GM21529 (cell line): Measurements from ENCODE around the gene PPP2R5B.

Experiments
- ATAC-seq: cut with Tn5 transposase; IDR thresholded peaks from one replicate; pipeline ENCODE4 v1.9.1; 2021; ENCODE audit not compliant: unreplicated experiment

The PPP2R5B gene

DNA sequence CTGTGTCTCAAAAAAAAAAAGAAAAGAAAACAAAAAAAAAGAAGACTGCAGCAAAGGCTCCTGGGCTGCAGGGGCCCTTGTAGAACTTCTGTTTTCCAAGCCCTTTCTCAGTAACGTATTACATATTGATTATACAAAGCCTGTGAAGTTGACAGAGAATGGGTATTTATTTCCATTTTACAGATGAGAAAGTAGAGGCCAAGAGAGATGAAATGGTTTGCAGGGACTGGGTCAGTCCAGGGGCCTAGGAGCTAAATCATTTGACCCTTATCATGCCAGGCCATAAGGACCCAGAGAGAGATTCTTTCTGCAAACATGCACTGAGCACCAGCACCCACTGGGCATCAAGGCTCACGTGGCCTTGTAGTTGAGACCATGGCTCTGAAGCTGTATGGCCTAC lies 4.5 kb downstream of the PPP2R5B start:
- no peak for ATAC-seq

DNA sequence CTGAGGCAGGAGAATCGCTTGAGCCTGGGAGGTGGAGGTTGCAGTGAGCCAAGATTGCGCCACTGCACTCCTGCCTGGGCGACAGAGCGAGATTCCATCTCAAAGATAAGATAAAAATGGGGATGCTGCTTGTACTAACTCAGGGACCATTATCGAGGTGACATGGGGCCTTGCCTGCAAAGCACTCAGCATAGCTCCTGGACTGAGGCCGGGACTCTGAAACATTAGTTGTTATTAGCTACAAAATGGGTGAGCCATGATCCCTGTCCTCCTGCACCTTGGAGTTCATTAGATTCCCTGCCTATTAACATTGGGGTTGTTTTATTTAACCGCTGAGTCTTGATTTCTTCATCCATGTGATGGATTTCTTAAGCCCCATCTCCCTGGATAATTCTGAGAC lies 5.1 kb downstream of the PPP2R5B start:
- ATAC-seq, result no peak

DNA sequence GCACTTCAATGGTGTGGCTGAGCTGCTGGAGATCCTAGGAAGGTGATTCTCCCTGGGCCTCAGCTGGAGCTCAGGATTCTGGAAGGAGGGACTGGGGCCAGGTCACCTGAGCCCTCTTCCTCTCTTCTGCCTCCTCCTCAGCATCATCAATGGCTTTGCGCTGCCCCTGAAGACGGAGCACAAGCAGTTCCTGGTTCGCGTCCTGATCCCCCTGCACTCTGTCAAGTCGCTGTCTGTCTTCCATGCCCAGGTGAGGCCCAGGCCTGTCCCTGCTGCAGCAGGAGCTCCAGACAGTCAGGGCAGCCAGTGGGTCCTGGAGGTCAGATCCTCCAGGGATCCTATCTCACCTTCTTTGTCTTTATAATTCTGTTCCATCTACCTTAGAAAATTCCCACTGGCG lies 5.9 kb downstream of the PPP2R5B start:
- ATAC-seq, result no peak

DNA sequence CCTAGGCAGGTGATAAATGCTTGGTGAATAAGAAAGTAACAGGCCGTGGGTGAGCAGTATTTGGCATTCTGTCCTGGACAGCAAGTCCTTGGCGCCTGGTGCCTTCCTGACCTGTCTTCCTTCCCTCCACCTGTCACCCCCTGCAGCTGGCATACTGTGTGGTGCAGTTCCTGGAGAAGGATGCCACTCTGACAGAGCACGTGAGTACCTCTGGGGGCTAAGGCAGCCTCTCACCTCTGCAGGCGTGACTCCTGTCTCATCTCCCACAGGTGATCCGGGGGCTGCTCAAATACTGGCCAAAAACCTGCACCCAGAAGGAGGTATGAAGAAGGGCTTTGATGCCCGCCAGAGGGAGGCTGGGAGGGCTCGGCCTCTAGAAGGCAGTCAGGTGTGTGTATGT lies 6.8 kb downstream of the PPP2R5B start:
- ATAC-seq, result no peak

DNA sequence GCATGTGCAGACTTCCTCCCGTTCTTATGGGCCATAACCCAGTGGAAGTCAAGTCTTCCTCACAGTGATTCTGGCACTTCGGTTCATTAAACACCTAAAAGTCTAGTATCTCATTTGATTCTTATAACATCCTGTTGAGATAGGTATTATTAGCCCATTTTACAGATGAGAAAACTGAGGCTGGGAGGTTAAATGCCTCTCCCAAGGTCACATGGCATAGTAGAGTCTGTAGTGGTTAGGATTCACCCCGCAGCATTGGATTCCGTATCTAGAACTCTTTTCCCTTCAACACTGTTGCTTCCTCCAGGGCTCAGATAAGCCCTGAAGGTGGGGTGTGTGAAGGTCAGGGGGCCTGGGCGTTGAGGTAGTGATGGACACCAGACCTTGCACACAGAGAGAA lies 7.8 kb downstream of the PPP2R5B start:
- ATAC-seq, result no peak

DNA sequence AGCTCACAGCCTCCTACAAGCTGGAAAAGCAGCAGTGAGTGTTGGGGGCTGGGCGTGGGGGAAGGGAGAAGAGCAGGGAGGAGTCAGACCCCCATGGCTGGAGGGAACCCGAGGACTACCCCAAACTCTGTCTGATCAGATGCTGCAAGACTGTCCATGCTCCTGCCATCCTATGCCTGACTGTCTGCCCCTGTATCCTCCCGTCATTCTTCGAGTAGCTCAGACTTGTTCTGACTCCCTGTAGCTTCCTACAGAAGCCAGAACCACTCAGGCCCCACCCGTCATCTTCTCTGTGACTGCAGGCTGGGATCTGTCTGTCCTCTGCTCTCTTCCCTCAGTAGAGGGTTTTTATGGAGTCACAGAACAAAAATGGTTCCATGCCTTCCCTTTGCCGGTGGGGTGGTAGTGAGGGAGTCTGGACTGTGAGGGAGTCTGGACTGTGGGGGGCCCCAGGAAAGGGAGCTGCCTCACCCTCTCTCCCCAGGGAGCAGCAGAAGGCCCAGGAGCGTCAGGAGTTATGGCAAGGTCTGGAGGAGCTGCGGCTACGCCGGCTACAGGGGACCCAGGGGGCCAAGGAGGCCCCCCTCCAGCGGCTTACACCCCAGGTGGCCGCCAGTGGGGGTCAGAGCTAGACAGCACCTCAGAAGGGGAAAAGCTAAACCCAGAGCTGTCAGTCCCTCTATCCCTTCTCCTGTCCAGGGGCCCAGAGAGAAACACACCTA lies 8.9 kb downstream of the PPP2R5B start:
- ATAC-seq, result no peak

DNA sequence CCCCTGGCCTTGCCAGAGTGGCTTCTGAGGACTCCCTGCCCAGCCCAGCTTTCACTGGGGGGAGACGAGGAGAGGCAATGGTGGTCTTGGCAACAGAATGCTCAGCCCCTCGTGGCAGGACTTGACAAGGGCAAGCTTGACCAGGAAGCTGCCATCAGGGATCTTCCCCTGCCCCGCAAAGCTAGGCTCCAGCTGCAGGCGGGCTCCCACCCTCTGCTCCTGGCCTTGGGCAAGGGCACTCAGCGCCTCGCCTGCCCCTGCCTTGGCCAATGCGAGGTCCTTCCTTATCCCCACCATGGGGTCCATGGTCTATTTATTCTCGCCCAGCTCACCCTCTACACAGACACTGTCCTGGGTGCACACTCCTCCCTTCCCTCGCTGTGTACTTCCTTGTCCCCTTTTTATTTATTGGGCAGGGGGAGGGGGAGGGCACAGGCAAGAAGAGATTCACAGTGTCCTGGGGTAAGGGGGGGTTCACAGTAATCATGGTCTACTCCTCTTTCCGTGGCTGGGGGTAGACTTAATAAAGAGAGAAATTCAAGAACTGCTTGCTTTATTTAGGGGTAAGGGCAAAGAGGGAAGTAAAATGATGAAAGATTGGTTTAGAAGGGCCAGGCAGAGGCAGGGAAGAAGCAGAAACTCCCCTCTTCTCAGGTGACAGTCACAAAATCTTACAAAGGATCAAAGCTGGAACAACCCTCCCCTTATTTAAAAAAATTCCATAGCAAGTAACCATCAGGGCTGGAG lies 9.6 kb downstream of the PPP2R5B start:
- ATAC-seq, result no peak

DNA sequence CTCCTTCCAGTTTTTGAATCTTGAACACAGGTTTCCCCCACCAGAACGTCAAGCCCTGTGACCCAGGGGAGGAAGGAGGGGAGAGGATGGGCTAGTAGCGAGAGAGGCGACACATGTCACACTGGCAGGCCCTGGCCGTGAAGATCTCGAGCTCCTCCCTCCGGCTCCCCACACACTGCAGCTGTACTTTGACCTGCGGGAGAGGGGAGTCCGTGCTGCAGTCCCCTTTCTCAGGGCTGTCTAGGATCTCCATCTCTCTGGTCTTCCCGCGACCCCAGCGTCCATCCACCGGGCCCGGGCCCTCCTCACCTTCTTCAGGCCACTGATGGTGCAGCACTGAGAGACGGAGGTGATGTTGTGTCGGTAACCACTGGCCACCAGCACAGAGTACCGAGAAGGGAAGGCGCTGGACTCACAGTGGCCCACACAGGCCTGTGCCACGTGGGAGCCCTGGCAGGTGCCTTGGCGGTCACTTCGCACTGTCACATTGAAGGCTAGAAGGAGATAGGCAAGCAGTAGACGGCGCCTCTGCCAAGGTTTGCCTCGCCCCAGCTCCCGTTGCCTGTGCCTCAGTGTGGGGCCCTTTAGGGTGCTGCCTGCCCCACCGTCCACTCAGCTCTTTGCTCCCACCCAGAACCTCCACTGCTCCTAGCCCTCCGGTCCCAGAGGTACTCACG lies 10.3 kb downstream of the PPP2R5B start:
- ATAC-seq, result no peak

DNA sequence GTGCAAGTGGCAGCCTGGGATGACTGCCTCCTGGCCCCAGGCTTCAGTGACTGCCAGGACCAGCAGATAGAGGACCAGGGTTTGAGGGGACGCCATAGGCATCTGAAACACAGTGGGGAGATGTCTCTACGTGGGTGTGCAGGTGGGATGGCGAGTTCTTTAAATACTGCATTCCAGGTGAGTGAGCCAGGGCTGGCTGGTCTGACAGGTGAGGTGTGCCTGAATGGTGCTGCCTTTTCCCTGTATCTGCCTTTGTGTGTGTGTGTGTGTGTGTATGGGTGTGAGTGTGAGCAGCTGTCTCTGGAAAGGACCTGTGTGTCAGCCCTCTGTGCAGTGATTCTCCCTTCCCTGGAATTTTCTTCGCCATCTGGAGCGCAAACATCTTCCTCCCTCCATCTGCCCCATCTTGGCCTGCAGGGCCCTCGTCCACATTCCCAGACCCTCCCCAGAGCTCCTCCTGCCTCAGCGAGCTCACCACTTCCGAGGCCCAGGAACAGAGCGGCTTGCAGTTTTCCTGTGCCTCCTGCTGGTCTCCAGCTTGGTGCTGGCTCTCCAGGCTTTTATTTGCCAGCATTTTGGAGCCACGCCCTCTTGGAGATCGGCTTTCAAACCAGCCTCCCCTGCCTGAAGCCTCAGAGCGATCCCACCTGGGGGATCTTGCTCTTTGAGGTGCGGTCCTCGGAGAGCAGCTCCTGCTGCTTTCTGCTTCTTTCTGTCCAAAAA lies 11.0 kb downstream of the PPP2R5B start, which contains the start of gene GPHA2:
GPHA2 (minus strand) TSS at position 535 of the 723 bp plus-strand sequence; CDS start at position 102, 433 bp downstream.
- no peak for ATAC-seq

DNA sequence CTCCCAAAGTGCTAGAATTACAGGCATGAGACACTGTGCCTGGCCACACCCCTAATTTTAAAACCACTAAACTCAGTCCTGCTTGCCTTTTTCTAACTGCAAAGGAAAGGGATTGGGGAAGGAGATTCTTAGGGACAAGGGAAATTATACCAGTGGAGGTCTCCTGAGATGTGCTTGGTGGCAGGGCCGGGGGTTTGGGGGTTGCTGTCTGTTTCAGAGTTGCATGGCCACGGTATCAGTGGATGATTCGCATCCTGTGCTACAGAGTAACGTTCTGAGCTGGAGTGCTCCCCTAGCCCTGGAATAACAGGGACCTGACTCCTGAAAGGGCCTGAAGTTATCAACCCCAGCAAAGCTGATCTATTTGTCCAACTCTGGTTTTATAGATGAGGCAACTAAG lies 12.1 kb downstream of the PPP2R5B start:
- no peak for ATAC-seq

DNA sequence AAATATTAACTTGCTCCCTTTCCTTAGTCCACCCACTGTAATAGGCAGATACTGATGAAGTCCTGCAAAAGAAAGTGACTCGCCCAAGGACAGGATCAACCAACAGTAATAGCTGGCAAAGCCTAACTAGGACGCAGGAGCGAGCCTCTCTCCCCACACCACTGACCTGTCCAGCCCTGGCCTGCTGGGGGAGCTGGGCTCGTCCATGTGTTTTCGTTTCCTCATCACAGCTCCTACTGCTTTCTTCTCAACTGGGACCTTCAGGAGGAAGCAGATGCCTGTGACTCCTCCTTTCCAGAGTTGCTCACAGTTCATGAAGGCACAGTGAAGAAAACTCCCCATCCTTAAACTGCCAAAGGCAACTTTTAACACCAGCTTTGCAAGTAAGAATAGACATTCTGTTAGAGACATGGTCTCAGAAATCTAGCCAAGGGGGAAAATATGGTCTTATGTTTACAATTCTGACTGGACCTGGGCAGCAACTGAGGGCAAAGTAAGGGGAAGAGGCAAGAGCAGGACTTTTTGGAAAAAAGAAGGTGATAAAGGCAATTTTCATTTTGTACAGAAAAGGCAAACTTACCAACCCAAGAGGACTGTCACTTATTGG lies 22.8 kb downstream of the PPP2R5B start:
- no peak for ATAC-seq

DNA sequence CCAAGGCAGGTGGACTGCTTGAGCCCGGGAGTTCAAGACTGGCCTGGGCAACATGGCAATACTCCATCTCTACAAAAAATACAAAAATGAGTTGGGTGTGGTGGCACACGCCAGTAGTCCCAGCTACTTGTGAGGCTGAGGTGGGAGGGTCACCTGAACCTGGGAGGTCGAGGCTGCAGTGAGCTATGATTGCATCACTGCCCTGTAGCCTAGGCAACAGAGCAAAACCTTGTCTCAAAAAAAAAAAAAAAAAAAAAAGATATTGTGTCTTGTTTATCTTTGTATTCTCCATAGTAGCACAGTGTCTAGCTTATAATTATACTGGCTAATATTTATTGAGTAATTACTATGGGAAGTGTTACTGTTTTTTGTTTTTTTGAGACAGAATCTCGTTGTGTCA lies 27.0 kb downstream of the PPP2R5B start:
- ATAC-seq, result no peak

DNA sequence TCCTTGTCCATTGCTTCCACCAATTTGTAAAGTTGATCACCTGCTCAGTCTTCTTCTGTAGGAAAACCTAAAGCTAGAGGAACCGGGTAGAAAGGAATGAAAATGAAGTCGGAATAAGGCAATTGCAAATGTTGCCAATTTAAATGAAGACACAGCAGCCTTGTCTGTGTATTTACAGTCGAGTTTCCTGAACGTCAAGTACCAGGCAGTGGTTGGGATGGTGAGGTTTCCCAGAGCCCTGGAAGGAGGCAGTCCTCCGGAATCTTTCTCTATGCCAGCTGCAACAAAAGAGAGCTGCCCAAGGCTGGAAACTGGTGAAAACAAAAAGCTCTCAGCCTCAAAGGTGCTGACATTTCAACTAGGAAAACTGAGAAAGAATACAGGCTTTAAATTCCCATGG lies 29.7 kb downstream of the PPP2R5B start:
- no peak for ATAC-seq

DNA sequence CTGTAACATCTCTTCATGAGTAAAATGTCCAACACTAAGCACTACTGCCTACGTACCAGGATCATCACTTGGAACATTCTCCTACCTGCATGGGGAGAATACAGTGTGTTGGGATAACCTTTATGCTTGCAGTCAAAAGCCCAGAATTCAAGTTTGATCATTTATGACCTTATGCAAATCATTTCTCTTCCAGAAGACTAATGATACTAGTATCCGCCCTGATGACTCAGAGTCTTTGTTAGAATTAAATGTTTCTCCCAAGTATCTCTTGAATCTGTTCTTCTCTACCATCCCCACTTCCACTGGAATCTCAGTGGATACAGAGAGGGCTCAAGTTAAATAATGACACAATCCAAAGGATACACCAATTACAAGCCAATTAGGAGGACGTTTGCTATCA lies 35.0 kb downstream of the PPP2R5B start:
- no peak for ATAC-seq

DNA sequence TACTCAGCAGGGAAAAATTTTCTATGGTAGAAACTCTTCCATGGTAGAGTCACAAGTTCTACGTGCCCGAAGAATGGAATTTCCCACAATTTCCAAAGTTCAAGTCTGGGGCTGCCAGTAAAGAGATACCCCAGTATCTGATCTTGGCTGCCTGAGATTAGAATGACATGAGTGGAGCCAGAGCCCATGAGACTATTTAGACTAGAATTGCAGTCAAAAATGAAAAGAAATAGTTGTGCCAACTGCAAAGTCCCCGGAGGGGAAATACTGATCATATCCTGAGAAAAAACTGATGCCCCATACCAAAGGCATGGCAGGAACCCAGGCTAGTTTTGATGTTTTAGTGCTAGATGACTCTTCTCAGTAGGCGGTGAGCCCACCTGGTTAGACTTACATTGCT lies 36.2 kb downstream of the PPP2R5B start:
- ATAC-seq, result no peak

DNA sequence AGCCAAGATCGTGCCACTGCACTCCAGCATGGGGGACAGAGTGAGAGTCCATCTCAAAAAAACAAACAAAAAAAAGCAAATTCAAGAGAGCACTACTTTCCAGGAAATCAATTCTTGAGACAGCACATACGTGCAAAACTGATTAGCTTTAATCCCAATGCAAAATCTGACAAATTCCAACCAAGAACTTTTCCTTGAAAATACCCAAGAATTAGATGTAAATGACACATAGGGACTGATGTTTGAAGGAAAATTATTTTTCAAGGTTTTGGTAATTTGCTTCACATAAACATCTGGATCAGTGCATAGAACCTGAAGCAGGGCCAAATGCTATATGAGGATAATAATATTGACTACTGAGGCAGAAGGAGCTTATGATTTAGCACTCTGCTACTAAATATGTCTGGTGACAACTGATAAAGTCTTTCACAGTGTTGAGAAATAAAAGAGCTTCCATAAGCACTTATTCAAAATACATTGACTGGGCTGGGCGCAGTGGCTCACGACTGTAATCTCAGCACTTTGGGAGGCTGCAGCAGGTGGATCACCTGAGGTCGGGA lies 38.7 kb downstream of the PPP2R5B start:
- ATAC-seq, result no peak

DNA sequence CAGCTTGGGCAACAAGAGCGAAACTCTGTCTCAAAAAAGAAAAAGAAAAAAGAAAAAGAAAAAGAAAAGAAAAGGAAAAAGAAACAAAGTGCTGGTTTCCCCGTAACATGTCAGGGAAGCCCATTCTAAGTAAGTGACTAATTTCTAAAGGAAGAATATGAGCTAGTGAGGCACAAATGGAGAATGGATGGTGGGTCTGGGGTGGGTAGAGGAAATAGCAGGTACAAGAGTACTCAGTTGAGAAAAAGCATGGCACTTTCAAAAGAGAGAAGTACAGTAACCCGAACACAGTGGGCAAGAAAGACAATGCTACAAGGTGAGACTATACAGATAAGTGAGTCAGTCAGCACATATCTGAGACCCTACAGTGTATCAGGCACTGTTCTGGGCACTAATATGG lies 42.9 kb downstream of the PPP2R5B start:
- ATAC-seq, result no peak

DNA sequence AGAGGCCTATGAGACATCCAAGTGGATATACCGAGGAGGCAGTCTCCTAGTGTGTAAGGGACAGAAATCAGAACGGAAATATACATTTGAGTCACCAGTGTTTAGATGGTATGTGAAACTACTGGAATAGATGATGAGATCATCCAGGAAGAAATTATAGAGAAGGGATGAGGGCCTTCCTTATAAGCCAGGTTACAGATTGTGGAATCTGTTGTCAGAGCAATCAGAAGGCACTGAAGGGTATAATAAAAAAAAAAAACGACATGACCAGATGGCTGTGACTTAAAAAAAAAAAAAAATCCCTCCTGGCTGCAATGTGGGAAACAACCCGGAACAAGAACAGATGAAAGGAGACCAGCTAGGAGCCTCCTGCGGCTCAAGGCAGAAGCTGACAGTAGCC lies 44.7 kb downstream of the PPP2R5B start:
- no peak for ATAC-seq

DNA sequence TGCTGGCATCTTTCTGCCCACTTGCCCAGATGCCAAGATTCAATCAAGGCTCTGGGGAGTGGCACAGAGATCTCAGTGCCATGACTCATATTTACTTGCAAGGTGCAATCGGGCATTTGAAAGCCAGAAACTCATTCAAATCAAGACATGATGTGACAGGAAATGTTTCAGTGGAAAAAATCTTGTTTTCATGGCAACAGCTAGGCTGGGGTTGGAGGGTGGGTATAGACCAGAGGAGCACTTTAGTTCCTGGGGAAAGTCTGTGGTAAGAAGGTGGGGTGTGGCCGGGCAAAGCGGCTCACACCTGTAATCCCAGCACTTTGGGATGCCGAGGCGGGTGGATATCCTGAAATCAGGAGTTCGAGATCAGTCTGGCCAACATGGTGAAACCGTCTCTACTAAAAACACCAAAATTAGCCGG lies 46.3 kb downstream of the PPP2R5B start:
- no peak for ATAC-seq

DNA sequence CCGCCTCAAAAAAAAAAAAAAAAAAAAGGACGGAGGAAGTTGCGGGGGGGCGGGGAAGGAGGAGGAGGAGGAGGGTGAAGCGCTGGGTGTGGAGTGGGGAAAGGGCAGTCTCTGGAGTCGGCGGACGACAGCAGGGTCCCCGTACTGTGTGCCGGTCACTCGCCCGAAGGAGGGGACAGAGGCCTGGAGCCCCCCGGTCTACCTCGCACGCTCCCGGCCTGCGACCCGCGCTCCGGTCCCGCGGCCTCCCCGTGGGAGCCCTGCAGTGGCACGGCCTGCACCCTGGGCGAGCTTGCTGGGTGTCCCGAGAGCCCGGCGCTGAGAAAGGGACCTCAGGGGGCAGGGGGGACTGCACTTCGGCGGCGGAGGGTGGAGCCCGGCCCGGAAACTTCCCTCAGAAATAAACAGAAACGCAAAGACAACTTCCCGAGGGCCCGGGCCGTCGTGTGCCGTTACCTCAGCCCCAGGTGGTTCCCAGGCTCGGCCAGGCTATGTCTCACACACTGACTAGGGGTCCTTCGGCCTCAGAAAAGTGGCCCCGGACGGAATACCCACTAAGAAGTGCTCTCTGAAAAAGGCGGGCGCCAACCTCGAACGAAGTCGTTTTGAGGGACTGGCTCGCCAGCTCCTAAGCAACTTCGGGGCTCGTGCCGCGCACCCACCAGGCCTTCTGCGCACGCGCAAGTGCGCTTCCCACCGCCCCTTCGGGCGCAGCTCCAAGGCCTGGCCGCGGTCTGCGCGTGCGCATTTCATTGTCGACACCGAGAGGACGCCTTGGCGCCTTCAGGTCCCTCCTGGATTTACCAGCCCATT lies 47.1 kb downstream of the PPP2R5B start, which contains the start of gene MAJIN:
MAJIN (minus strand) TSS at position 688 of the 813 bp plus-strand sequence. CDS start 12,703 bp downstream, outside the sequence.
- ATAC-seq, result no peak
